HG03521 (cell line): ENCODE data around the gene FAM120A.

Source experiments
- ATAC-seq: cut with Tn5 transposase; IDR thresholded peaks from one replicate; pipeline ENCODE4 v1.9.1; 2021; ENCODE audit warnings: mild to moderate bottlenecking, moderate library complexity; ENCODE audit not compliant: unreplicated experiment

FAM120A gene

GRCh38 chr9:93575796-93576257 is 124.3 kb downstream of the FAM120A start:
- ATAC-seq = peak; percentile 24

DNA sequence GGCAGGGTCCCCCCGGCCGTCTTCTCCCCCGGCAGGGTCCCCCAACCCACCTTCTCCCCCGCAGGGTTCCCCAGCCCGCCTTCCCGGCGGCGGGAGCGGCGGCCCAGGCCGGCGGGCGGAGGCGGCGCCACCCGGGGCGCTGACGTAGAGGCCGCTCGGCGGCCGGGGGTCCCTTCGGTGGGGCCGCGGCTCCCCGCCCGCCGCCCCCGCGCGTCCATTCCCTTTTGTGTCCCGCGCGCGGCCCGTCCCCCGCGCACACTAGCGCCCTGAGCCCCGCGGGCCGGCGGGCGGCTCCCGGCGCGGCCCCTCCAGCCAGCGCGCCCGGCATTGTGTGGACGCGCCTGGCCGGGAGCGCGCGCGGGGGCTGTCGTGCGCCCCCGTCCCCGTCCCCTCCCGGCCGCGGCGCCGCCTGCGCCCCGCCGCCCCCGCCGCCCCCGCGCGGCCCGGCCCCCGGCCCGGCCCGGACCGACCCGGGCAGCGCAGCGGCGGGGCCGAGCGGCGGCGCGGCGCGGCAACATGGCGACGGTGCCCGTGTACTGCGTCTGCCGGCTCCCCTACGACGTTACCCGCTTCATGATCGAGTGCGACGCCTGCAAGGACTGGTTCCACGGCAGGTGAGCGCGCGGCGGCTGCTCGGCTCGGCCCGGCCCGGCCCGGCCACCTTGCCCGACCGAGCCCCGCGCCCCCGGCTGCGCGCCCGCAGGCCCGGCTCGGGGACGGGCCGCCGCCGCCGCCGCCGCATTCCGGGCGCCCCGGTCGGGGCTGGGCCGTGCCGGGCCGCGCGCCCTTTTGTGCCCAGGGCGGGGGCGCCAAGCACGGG is 125.0 kb downstream of the FAM120A start, which contains the start of gene PHF2:
Gene PHF2, plus strand, starts transcription at position 327 of the 820 bp plus-strand sequence. Its CDS starts 190 bp downstream, at position 517.
- ATAC-seq = peak; percentile 39

- ATAC-seq = peak; percentile 7
Observed at GRCh38 chr9:93577078-93577974, 125.8 kb downstream of the FAM120A start.

DNA sequence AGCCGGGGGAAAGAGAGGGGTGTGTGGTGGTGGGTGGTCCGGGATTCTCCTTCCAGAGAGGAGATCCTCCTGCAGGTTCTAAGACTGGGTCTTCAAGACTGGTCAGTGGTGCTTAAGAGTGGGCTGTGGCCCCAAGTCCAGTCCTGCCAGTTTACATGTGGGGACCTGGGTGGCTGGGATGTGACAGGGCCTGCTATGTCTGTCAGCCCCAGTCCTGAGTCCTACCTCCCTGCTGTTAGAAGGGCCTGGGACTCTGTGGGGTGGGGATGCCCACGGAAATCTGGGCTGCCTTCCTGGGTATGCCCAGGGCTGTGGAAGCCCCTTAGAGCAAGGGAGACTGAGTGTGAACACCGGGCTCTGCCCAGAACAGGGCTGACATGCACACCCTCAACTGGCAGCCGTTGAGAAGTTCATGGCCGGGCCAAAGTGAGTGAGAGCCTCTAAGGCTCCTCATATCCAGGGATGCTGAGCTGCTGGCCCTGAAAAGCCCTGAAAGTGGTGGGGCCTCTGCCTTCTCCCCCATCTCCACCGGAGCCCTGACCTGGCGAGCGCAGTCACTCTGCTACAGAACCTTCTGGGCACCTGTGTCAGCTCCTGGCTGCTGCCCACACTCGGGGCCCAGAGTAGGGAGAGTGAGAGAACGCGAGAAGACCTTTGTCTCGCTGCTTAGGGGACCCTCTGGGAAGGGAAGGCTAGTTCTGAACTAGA is 126.6 kb downstream of the FAM120A start:
- ATAC-seq = no peak

DNA sequence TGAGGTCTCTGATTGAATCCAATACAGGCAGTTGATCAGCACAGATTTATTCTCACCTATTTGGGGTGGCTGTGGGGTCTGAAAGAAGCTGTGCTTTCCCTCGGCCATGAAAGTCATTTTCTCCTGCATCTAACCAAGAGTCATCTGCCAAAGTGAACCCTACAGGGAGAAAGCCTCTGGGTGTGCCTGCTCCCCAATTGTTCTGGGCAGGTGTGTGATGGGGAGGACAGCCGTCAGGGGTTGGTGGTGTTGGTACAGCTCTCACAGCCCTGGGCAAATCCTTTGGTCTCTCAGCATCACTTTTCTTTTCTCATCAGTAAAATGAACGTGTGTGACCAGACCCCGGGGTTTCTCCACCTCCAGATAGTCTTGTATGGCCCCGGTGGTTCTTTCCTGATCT is 127.4 kb downstream of the FAM120A start:
- no peak for ATAC-seq

GRCh38 chr9:93579711-93580516 is 128.4 kb downstream of the FAM120A start:
- no peak for ATAC-seq

- no peak for ATAC-seq
Observed at GRCh38 chr9:93580654-93581380, 129.3 kb downstream of the FAM120A start.

GRCh38 chr9:93582115-93582514 is 130.6 kb downstream of the FAM120A start:
- ATAC-seq = no peak

DNA sequence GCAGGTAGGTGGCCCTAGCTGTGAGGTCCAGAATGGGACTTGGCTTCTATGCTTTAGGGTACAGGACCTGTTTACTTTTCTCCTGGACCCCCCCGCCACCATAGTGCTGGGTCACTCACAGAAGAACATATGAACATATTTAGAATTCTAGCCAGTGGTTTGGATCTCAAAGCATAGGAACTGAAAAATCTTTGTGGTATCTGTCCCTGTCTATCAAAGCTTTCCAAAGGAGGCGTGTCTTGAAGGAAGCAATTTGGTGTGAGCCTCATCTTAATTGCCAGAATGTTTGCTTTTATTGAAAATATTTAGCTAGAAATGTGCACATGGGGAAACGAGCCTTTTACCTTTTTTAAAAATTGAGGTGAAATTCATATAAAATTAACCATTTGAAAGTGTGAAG is 131.1 kb downstream of the FAM120A start:
- ATAC-seq = no peak

GRCh38 chr9:93585259-93585658 is 133.8 kb downstream of the FAM120A start:
- ATAC-seq = no peak

GRCh38 chr9:93585695-93586094 is 134.2 kb downstream of the FAM120A start:
- no peak for ATAC-seq

- no peak for ATAC-seq
Observed at GRCh38 chr9:93586290-93587057, 135.0 kb downstream of the FAM120A start.

- no peak for ATAC-seq
Observed at GRCh38 chr9:93587284-93587650, 135.8 kb downstream of the FAM120A start.

- ATAC-seq = no peak
Observed at GRCh38 chr9:93587651-93588347, 136.3 kb downstream of the FAM120A start.

- ATAC-seq = no peak
Observed at GRCh38 chr9:93588641-93589609, 137.4 kb downstream of the FAM120A start.

DNA sequence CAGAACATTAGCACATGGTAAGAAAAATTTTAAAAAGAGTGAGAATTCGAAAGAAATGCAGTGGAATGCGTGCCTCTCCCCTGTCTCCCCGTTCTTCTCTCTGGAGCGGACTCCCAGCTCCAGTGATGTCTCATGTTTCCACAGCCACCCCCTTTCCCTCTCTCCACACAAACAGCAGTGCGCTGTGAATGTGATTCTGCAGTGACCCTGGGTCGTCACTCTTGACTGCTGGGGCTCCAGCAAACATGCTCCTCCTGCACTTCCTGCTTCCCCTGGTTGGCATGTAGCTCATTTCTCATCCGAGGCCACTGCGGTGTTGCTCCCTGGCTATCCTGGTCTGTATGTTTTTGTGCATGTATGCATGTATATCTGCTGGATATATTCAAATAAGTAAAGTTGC is 138.2 kb downstream of the FAM120A start:
- no peak for ATAC-seq

DNA sequence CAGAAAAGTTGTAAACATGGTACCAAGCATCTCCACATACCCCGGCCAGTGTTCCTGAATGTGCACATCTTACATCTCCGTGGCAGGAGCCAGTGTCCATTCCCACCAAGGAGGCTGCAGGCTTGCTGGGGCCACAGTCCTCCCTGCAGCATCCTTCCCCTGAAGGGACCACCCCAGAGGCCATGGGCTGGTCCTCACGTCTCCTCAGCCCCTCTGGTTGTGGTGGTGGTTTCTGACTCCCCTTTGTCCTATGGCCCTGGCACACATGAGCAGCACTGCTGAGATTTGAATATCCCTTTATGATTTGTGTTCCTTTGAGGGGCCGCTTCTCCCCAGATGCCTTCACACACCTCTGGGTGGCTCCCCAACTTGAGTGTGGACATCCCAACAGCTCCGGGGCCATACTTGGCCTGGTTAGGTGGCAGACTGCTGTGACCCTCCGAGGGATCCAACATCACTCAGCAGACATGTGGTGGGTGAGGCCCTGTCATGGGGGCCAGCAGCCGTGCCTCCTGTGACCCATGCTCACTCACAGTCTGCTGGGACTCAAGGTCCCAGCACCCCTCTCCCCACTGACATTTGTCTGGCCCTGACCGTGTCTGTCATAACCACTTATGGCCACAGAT is 139.2 kb downstream of the FAM120A start:
- no peak for ATAC-seq
